ENCODE measurements around the gene CRB3. TPM values are rescaled to one million over a fixed set of nuclear protein-coding genes. Genes with fewer than 3 reads are reported as not detected.

The CRB3 gene
- total and polyA plus RNA-seq, 2 donors (not counting 1 experiment from before 2014, with no cell fraction given), result 0.17 TPM; not detected in 1

DNA sequence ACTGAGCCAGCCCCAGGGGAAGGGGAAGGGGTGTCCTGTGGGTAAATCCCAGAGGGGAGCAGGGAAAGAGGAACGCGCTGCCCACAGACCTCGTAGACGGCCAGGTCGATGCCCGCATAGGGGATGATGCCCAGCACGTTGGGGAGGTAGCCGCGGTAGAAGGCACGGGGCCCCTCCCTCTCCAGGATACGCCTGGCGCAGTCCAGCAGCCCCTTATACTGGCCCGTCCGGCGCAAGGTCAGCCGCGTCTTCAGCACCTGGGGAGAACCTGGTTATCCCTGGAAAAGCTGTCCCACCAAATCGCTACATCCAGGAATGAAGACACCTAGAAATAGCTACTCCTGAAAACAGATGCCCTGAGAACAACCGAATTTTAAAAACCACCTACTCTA lies 11.9 kb upstream of the CRB3 start:
- no peak overlapping the region for H2AFZ ChIP-seq (ENCODE audit: low read length)
- no peak for DNase-seq (ENCODE audit: low read depth in 2 of 2)
- H3K4me2 ChIP-seq (ENCODE audit: extremely low read depth, insufficient read depth, low read length), result no peak overlapping the region
- no peak overlapping the region for H3K27ac ChIP-seq (ENCODE audit: insufficient read depth, low read length)
- H3K9me3 ChIP-seq (ENCODE audit: control insufficient read depth, insufficient read depth, low read depth, low read length), result no peaks in the 10 kb centered on the region
- H3K9ac ChIP-seq (ENCODE audit: insufficient read depth, low read length), result no peak overlapping the region
- H3K36me3 ChIP-seq (ENCODE audit: control insufficient read depth, insufficient read depth, low read length), result peaks cover under 1% of the 10 kb centered on the region
- no peaks in the 10 kb centered on the region for H3K27me3 ChIP-seq (ENCODE audit: control insufficient read depth, insufficient read depth, low read length)
- no peaks in the 10 kb centered on the region for H3K79me2 ChIP-seq (ENCODE audit: control insufficient read depth, insufficient read depth, low read length)
- TF ChIP-seq, protein P1, sequence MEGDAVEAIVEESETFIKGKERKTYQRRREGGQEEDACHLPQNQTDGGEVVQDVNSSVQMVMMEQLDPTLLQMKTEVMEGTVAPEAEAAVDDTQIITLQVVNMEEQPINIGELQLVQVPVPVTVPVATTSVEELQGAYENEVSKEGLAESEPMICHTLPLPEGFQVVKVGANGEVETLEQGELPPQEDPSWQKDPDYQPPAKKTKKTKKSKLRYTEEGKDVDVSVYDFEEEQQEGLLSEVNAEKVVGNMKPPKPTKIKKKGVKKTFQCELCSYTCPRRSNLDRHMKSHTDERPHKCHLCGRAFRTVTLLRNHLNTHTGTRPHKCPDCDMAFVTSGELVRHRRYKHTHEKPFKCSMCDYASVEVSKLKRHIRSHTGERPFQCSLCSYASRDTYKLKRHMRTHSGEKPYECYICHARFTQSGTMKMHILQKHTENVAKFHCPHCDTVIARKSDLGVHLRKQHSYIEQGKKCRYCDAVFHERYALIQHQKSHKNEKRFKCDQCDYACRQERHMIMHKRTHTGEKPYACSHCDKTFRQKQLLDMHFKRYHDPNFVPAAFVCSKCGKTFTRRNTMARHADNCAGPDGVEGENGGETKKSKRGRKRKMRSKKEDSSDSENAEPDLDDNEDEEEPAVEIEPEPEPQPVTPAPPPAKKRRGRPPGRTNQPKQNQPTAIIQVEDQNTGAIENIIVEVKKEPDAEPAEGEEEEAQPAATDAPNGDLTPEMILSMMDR (conservative IDR thresholded peaks at IDR 0.05 in 1 of 2, IDR thresholded peaks at IDR 0.05 in 1 of 2; ENCODE audit: low read depth in 1 of 2, low read length in 2 of 2), result no peak
- TF ChIP-seq EZH2 (IDR thresholded peaks at IDR 0.05; ENCODE audit: low read length, missing control alignments), result no peak
- H3K4me1 ChIP-seq (ENCODE audit: control insufficient read depth, extremely low read depth, insufficient read depth, low read length), result no peaks in the 10 kb centered on the region
- no peak overlapping the region for H3K4me3 ChIP-seq (replicated peaks in 1 of 4; ENCODE audit: control extremely low read depth in 1 of 4, insufficient read depth in 1 of 4, low read depth in 3 of 4, low read length in 4 of 4)
- H4K20me1 ChIP-seq (ENCODE audit: control insufficient read depth, extremely low read depth, insufficient read depth, low read length), result no peaks in the 10 kb centered on the region

DNA sequence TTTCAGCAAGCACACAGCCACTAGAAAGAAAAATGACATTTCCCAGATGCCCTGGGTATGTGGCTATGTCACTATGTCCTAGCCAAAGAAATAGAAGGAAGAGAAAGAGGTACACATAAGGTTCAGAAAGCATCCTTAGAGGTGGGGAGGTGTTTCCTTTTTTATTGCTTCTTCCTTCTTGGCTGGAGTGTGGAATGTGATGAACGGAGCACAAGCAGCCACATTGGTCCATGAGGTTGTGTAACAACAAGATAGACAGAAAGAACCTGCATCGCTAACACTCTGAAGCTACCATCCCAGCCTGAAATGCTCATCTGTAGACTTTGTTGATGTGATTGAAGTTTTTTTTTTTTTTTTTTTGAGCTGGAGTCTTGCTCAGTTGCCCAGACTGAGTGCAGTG lies 11.2 kb upstream of the CRB3 start:
- Histone ChIP-seq H3K9ac (ENCODE audit: insufficient read depth, low read length) (no peak overlapping the region), H3K4me2 (ENCODE audit: extremely low read depth, insufficient read depth, low read length) (no peak overlapping the region), H3K36me3 (ENCODE audit: control insufficient read depth, insufficient read depth, low read length) (peaks cover 2% of the 10 kb centered on the region), H2AFZ (ENCODE audit: low read length) (no peak overlapping the region), H3K4me3 (replicated peaks in 1 of 4; ENCODE audit: control extremely low read depth in 1 of 4, insufficient read depth in 1 of 4, low read depth in 3 of 4, low read length in 4 of 4) (no peak overlapping the region), H3K79me2 (ENCODE audit: control insufficient read depth, insufficient read depth, low read length) (no peaks in the 10 kb centered on the region), H3K4me1 (ENCODE audit: control insufficient read depth, extremely low read depth, insufficient read depth, low read length) (no peaks in the 10 kb centered on the region), H4K20me1 (ENCODE audit: control insufficient read depth, extremely low read depth, insufficient read depth, low read length) (no peaks in the 10 kb centered on the region), H3K27ac (ENCODE audit: insufficient read depth, low read length) (no peak overlapping the region), H3K27me3 (ENCODE audit: control insufficient read depth, insufficient read depth, low read length) (no peaks in the 10 kb centered on the region), H3K9me3 (ENCODE audit: control insufficient read depth, insufficient read depth, low read depth, low read length) (no peaks in the 10 kb centered on the region)
- TF ChIP-seq, protein P1 (conservative IDR thresholded peaks at IDR 0.05 in 1 of 2, IDR thresholded peaks at IDR 0.05 in 1 of 2; ENCODE audit: low read depth in 1 of 2, low read length in 2 of 2), result no peak
- TF ChIP-seq EZH2 (IDR thresholded peaks at IDR 0.05; ENCODE audit: low read length, missing control alignments), result no peak
- DNase-seq (ENCODE audit: low read depth in 2 of 2), result no peak

DNA sequence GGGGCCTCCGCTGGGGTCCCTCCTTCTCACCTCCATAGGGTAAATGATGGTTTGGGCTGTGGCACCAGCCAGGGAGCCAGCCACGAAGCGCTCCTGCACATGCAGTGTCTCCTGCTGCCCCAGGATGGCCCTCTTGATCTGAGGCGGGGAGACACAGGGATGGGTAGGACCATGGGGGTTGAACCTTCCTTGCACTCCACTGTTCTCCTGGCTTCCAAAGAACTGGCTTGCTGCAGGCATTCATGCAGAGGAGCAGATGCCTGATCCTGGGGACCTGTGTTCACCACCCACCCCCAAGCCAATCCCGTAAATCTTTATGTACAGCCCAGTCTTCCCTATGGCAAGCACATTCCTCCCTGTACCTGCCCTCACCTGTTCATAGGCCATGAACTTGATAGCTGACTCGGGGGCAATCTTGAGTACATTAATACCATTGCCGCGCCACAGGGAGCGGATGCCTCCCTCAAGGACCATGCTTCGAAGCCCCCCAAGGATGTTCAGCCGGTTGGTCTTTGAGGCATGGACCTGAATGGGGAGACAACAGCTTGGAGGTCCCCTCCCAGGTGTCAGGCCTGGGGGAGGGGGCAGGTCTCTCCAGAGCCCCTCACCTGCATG lies 10.0 kb upstream of the CRB3 start:
- Histone ChIP-seq H3K4me3 (replicated peaks in 1 of 4; ENCODE audit: control extremely low read depth in 1 of 4, insufficient read depth in 1 of 4, low read depth in 3 of 4, low read length in 4 of 4) (no peak overlapping the region), H2AFZ (ENCODE audit: low read length) (no peak overlapping the region), H3K4me2 (ENCODE audit: extremely low read depth, insufficient read depth, low read length) (no peak overlapping the region), H3K36me3 (ENCODE audit: control insufficient read depth, insufficient read depth, low read length) (peaks cover 2% of the 10 kb centered on the region), H3K9ac (ENCODE audit: insufficient read depth, low read length) (no peak overlapping the region), H4K20me1 (ENCODE audit: control insufficient read depth, extremely low read depth, insufficient read depth, low read length) (no peaks in the 10 kb centered on the region), H3K27ac (ENCODE audit: insufficient read depth, low read length) (no peak overlapping the region), H3K79me2 (ENCODE audit: control insufficient read depth, insufficient read depth, low read length) (no peaks in the 10 kb centered on the region), H3K27me3 (ENCODE audit: control insufficient read depth, insufficient read depth, low read length) (no peaks in the 10 kb centered on the region), H3K9me3 (ENCODE audit: control insufficient read depth, insufficient read depth, low read depth, low read length) (no peaks in the 10 kb centered on the region), H3K4me1 (ENCODE audit: control insufficient read depth, extremely low read depth, insufficient read depth, low read length) (no peaks in the 10 kb centered on the region)
- no peak for DNase-seq (ENCODE audit: low read depth in 2 of 2)
- no peak for TF ChIP-seq EZH2 (IDR thresholded peaks at IDR 0.05; ENCODE audit: low read length, missing control alignments)
- TF ChIP-seq, protein P1 (conservative IDR thresholded peaks at IDR 0.05 in 1 of 2, IDR thresholded peaks at IDR 0.05 in 1 of 2; ENCODE audit: low read depth in 1 of 2, low read length in 2 of 2), result no peak
